22Rv1 (cell line): ENCODE data around the gene IGFBP5.

ENCODE experiments used
- CTCF ChIP-seq: fragments of 450-650 bp; IDR thresholded peaks from 2 replicates; pipeline ENCODE4 v1.5.1; 2017; ENCODE audit warnings: mild to moderate bottlenecking
- ZFX ChIP-seq: fragments of 450-650 bp; IDR thresholded peaks from 2 replicates; pipeline ENCODE4 v1.6.1; 2017; ENCODE audit warnings: antibody characterized with exemption, borderline replicate concordance

- TF ChIP-seq CTCF, result no peak
- no peak for TF ChIP-seq ZFX
Observed at GRCh38 chr2:216740557-216741222, 45.3 kb upstream of the IGFBP5 start.
